Measurements from ENCODE around the gene HECTD2.

DNA sequence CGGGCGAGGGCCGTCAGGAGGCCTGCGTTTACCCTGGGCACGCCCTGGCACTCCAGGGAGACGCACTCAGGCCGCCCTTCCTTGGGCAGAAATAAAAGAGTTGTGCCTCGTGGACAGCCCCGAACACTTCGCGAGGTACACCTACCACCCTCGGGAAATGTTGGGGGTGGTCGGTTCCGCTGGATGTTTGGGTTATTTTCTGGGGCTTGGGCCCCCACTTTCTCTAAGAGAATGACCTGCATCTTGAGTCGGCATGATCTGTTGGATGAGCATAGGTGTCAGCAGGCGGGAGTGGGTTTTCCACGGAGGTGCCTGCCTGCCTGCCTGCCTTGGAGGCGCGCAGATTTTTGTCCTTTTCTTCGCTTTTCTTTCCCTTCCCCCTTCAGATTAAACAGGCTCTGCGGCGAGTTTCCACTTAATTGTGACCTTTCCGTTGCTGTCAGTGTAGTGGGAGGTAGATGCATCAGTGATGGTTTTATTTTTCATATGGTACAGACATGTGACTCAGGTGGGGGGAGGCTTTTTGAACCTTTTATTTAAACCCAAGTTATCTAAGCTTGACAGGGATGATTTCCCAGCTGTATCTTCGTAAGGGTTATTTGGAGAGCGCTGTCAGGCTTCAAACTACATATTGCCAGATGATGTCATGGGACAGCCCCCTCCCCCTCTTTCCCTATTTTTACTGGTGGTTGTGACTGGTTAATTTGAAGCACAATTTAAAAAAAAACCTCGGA, 661 bp downstream of the HECTD2 start:
- TF ChIP-seq CTCF (IDR thresholded peaks at IDR 0.05) = no peak
- no peak for TF ChIP-seq EP300 (IDR thresholded peaks at IDR 0.05)
- TF ChIP-seq POLR2AphosphoS5 (IDR thresholded peaks at IDR 0.05) = peak in 1 of 2 donors; percentile 4
- no peak for TF ChIP-seq POLR2A (IDR thresholded peaks at IDR 0.05)
